MM.1S (cell line): ENCODE measurements around the gene MCCC2.
"Not testable (repeated sequence)": the region's sequence is repeated elsewhere in the genome, so short reads cannot be mapped to it uniquely, and the experiment has no call there.

ENCODE experiments used
- DNase-seq: peaks from one replicate; pipeline ENCODE4 v3.0.0-alpha.2; 2015
- H2AFZ ChIP-seq: fragments of 300-600 bp; sonication (generic); 2 replicates; pipeline ENCODE4 v1.6.0; 2016; ENCODE audit warnings: antibody characterized with exemption, low read length
- H3F3A ChIP-seq: fragments of 300-600 bp; sonication (generic); 2 replicates; pipeline ENCODE4 v1.6.1; 2016; ENCODE audit warnings: mild to moderate bottlenecking, antibody characterized with exemption, low read length, moderate library complexity, mixed read lengths; ENCODE audit not compliant: insufficient read depth
- H3K27ac ChIP-seq: fragments of 300-600 bp; sonication (generic); 2 replicates; pipeline ENCODE4 v1.5.1; 2016; ENCODE audit warnings: mild to moderate bottlenecking, low read length
- H3K27me3 ChIP-seq: fragments of 300-600 bp; sonication (generic); replicated peaks from 2 replicates; pipeline ENCODE4 v1.6.0; 2016; ENCODE audit warnings: low read length; ENCODE audit not compliant: insufficient read depth
- H3K36me3 ChIP-seq: fragments of 300-600 bp; sonication (generic); replicated peaks from 2 replicates; pipeline ENCODE4 v1.6.1; 2016; ENCODE audit warnings: mild to moderate bottlenecking, low read length, mixed read lengths; ENCODE audit not compliant: insufficient read depth
- H3K4me1 ChIP-seq: fragments of 300-600 bp; sonication (generic); 2 replicates; pipeline ENCODE4 v1.6.1; 2016; ENCODE audit warnings: low read length, mixed read lengths
- H3K4me2 ChIP-seq: fragments of 300-600 bp; sonication (generic); 2 replicates; pipeline ENCODE4 v1.6.0; 2016; ENCODE audit warnings: low read depth, low read length
- H3K4me3 ChIP-seq: fragments of 300-600 bp; sonication (generic); 2 replicates; pipeline ENCODE4 v1.5.1; 2016; ENCODE audit warnings: low read length, mixed read lengths
- H3K79me2 ChIP-seq: fragments of 300-600 bp; sonication (generic); 2 replicates; pipeline ENCODE4 v1.6.1; 2016; ENCODE audit warnings: mixed run types, low read length, mixed read lengths
- H3K9ac ChIP-seq: fragments of 300-600 bp; sonication (generic); 2 replicates; pipeline ENCODE4 v1.6.1; 2016; ENCODE audit warnings: low read length, mixed read lengths
- H3K9me2 ChIP-seq: fragments of 300-600 bp; sonication (generic); replicated peaks from 2 replicates; pipeline ENCODE4 v1.6.1; 2016; ENCODE audit warnings: mild to moderate bottlenecking, low read length, mixed read lengths; ENCODE audit not compliant: insufficient read depth
- H3K9me3 ChIP-seq: fragments of 300-600 bp; sonication (generic); replicated peaks from 2 replicates; pipeline ENCODE4 v1.6.1; 2016; ENCODE audit warnings: mild to moderate bottlenecking, low read length, mixed read lengths; ENCODE audit not compliant: insufficient read depth
- H4K20me1 ChIP-seq: fragments of 300-600 bp; sonication (generic); 2 replicates; pipeline ENCODE4 v1.6.1; 2016; ENCODE audit warnings: mild to moderate bottlenecking, low read length, moderate library complexity, mixed read lengths; ENCODE audit not compliant: insufficient read depth
- CTCF ChIP-seq: fragments of 300-600 bp; sonication (generic); IDR thresholded peaks from 2 replicates; pipeline ENCODE4 v1.5.1; 2016; ENCODE audit warnings: antibody characterized with exemption, low read length, mixed read lengths
- EZH2 ChIP-seq: fragments of 300-600 bp; sonication (generic); optimal IDR thresholded peaks from 2 replicates; pipeline ENCODE3; 2017; ENCODE audit warnings: low read depth, mild to moderate bottlenecking, antibody characterized with exemption, low read length, mixed read lengths
- EZH2phosphoT487 ChIP-seq: fragments of 300-600 bp; sonication (generic); IDR thresholded peaks from 2 replicates; pipeline ENCODE4 v1.6.1; 2018; ENCODE audit warnings: antibody characterized with exemption, low read length

MCCC2 gene

DNA sequence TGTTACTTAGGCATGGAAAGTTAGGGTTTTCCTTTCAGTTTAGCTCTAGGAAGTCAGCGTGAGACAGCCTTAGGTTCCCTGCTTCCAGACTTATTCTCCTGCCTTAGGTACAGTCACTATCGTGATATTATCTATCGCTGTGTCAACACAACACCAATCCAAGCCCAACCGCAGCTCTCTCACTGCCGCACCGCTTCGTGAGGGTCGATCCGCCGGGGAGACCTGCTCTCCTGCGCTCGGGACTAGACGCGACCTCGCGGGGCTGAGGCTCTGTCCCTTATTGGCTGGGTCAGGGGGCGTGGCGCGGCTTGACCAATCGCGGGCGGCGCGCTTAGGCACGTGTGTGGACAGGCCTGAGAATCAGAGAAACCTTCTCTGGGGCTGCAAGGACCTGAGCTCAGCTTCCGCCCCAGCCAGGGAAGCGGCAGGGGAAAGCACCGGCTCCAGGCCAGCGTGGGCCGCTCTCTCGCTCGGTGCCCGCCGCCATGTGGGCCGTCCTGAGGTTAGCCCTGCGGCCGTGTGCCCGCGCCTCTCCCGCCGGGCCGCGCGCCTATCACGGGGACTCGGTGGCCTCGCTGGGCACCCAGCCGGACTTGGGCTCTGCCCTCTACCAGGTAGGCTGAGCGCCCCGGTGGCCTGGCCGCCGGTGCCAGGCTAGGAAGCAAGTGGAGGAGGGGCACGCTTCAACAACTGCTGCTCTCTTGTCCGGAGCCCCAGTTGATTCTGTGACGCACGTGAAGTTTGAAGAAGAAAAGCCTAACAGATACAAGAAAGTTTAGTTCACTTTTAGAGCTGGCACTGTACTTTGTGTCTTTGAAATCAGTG is at the start of gene MCCC2:
TSS of gene MCCC2 (plus strand) at position 400 of the 825 bp plus-strand sequence. CDS start at position 486, 86 bp downstream.
- Histone ChIP-seq H3K4me1 (peaks cover 28% of the 10 kb centered on the region), H2AFZ (peak within 1 kb of the TSS; percentile 82), H3K36me3 (no peaks in the 10 kb centered on the region), H3F3A (peaks cover 28% of the 10 kb centered on the region), H3K9ac (peak within 1 kb of the TSS; percentile 91), H3K4me3 (peak within 1 kb of the TSS; percentile 90), H3K79me2 (peaks cover 48% of the 10 kb centered on the region), H3K27me3 (no peaks in the 10 kb centered on the region), H4K20me1 (no peaks in the 10 kb centered on the region), H3K9me2 (no peaks in the 10 kb centered on the region), H3K9me3 (no peaks in the 10 kb centered on the region), H3K4me2 (peak within 1 kb of the TSS; percentile 65), H3K27ac (peak within 1 kb of the TSS; percentile 86)
- no peak for TF ChIP-seq EZH2phosphoT487
- no peak for TF ChIP-seq CTCF
- TF ChIP-seq EZH2 = no peak
- DNase-seq = peak; percentile 99

- H4K20me1 ChIP-seq = no peaks in the 10 kb centered on the region
- no peak overlapping the region for H3K27ac ChIP-seq
- no peaks in the 10 kb centered on the region for H3K4me1 ChIP-seq
- no peaks in the 10 kb centered on the region for H3F3A ChIP-seq
- H3K9ac ChIP-seq = no peak overlapping the region
- no peak overlapping the region for H3K4me2 ChIP-seq
- H3K9me3 ChIP-seq = no peaks in the 10 kb centered on the region
- no peak for DNase-seq
- no peaks in the 10 kb centered on the region for H3K9me2 ChIP-seq
- no peak overlapping the region for H2AFZ ChIP-seq
- no peaks in the 10 kb centered on the region for H3K27me3 ChIP-seq
- TF ChIP-seq CTCF (no peak), EZH2phosphoT487 (no peak)
- no peaks in the 10 kb centered on the region for H3K79me2 ChIP-seq
- H3K36me3 ChIP-seq = peaks cover 23% of the 10 kb centered on the region
- no peak overlapping the region for H3K4me3 ChIP-seq
Measured at GRCh38 chr5:71537687-71538086, 49.5 kb upstream of the MCCC2 start.

DNA sequence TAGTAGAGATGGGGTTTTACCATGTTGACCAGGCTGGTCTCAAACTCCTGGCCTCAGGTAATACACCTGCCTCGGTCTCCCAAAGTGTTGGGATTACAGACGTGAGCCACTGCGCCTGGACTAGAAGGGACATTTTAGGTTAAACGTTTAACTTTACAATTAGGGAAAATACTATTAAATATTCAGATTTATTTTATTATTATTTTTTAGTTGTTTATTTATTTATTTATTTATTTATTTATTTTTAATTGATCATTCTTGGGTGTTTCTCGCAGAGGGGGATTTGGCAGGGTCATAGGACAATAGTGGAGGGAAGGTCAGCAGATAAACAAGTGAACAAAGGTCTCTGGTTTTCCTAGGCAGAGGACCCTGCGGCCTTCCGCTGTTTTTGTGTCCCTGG is 36.3 kb upstream of the MCCC2 start:
- not testable (repeated sequence) for H3K4me2 ChIP-seq, DNase-seq, H3K27me3 ChIP-seq, H3K79me2 ChIP-seq, H3K27ac ChIP-seq, H3F3A ChIP-seq, H4K20me1 ChIP-seq, H3K4me3 ChIP-seq, H3K9me3 ChIP-seq, H2AFZ ChIP-seq, H3K9ac ChIP-seq, H3K9me2 ChIP-seq, H3K36me3 ChIP-seq, H3K4me1 ChIP-seq

DNA sequence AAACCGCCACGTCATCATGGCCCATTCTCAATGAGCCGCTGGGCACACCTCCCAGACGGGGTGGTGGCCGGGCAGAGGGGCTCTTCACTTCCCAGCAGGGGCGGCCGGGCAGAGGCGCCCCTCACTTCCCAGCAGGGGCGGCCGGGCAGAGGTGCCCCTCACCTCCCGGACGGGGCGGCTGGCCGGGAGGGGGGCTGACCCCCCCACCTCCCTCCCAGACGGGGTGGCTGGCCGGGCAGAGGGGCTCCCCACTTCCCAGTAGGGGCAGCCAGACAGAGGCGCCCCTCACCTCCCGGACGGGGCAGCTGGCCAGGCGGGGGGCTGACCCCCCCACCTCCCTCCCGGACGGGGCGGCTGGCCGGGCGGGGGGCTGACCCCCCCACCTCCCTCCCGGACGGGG is 35.6 kb upstream of the MCCC2 start:
- H3K4me2 ChIP-seq, H3K9me2 ChIP-seq, DNase-seq, H3K4me3 ChIP-seq, H3K4me1 ChIP-seq, H3F3A ChIP-seq, H3K27me3 ChIP-seq, H3K79me2 ChIP-seq, H3K9ac ChIP-seq, H4K20me1 ChIP-seq, H3K9me3 ChIP-seq, H3K27ac ChIP-seq, H3K36me3 ChIP-seq, H2AFZ ChIP-seq: not testable (repeated sequence)

DNA sequence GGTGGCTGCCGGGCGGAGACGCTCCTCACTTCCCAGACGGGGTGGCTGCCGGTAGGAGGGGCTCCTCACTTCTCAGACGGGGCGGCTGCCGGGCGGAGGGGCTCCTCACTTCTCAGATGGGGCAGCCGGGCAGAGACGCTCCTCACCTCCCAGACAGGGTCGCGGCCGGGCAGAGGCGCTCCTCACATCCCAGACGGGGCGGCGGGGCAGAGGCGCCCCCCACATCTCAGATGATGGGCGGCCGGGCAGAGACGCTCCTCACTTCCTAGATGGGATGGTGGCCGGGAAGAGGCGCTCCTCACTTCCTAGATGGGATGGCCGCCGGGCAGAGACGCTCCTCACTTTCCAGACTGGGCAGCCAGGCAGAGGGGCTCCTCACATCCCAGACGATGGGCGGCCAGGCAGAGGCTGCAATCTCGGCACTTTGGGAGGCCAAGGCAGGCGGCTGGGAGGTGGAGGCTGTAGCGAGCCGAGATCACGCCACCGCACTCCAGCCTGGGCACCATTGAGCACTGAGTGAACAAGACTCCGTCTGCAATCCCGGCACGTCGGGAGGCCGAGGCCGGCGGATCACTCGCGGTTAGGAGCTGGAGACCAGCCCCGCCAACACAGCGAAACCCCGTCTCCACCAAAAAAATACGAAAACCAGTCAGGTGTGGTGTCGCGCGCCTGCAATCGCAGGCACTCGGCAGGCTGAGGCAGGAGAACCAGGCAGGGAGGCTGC is 35.0 kb upstream of the MCCC2 start:
- not testable (repeated sequence) for DNase-seq, H3K9me3 ChIP-seq, H2AFZ ChIP-seq, H3K27me3 ChIP-seq, H3K9ac ChIP-seq, H3K9me2 ChIP-seq, H3K36me3 ChIP-seq, H3K4me1 ChIP-seq, H3K27ac ChIP-seq, H3K79me2 ChIP-seq, H4K20me1 ChIP-seq, H3K4me2 ChIP-seq, H3K4me3 ChIP-seq, H3F3A ChIP-seq
